Uterus (tissue), 4 donors: ENCODE results near the gene TMEM97. TPM values are rescaled to one million over a fixed set of nuclear protein-coding genes. Genes with fewer than 3 reads are reported as not detected.
A peak's percentile ranks its signal among the peaks of the same experiment; 100 is the strongest.

Experiments
- DNase-seq, 2 donors: peaks; one replicate each; pipeline ENCODE4 v3.0.0-alpha.2; 2019 to 2020
- H3K27ac ChIP-seq, 2 donors: fragments of 200-600 bp; sonication (generic); 1 replicate in 1 of 2; 2 replicates in 1 of 2; pipeline ENCODE4 v1.5.1; 2016 to 2018
- H3K27me3 ChIP-seq, 2 donors: fragments of 200-600 bp; sonication (generic); one replicate each; pipeline ENCODE4 v1.5.1; 2018 to 2019; ENCODE audit warnings: control low read depth in 1 of 2
- H3K36me3 ChIP-seq, 2 donors: fragments of 200-600 bp; sonication (generic); one replicate each; pipeline ENCODE4 v1.5.1; 2019; ENCODE audit warnings: control low read depth in 1 of 2
- H3K4me1 ChIP-seq, 2 donors: fragments of 200-600 bp; sonication (generic); one replicate each; pipeline ENCODE4 v1.5.1; 2018 to 2019; ENCODE audit warnings: control low read depth in 1 of 2
- H3K4me3 ChIP-seq, 2 donors: fragments of 200-600 bp; sonication (generic); 1 replicate in 1 of 2; 2 replicates in 1 of 2; pipeline ENCODE4 v1.5.1; 2018 to 2019; ENCODE audit warnings: mild to moderate bottlenecking in 1 of 2
- H3K9me3 ChIP-seq, 2 donors: fragments of 200-600 bp; sonication (generic); one replicate each; pipeline ENCODE4 v1.5.1; 2019; ENCODE audit warnings: control low read depth in 1 of 2
- POLR2A ChIP-seq, 2 donors: fragments of 450-650 bp; IDR thresholded peaks; one replicate each; pipeline ENCODE4 v1.6.1; 2016; ENCODE audit warnings: antibody characterized with exemption in 2 of 2, mild to moderate bottlenecking in 1 of 2, moderate library complexity in 1 of 2
- intact Hi-C: fragments of 100-400 bp; cut with DNase I; formaldehyde crosslinking; loops from one replicate; pipeline ENCODE4 v1.15.1; 2023; ENCODE audit warnings: low total_unique reads
- microRNA-seq: library from miRNA; unstranded; fragments of <30 nt; microRNA quantifications from one replicate; pipeline ENCODE4, GENCODE V29; 2016; ENCODE audit warnings: borderline microRNAs expressed, borderline replicate concordance
- total RNA-seq, 4 donors: library from RNA; depleted of rRNA in 3 of 4; stranded (reverse); fragments of >200 nt in 3 of 4; gene quantifications; one replicate each; pipeline versions ENCODE4 v1.1.0 to v1.2.4, GENCODE V29; 2014 to 2023
- TF ChIP-seq, protein P1 (sequence below), 4 experiments: fragments of 200-600 bp in 2 of 4; fragments of 450-650 bp in 2 of 4; sonication (generic) in 2 of 4; IDR thresholded peaks; one replicate each; pipeline ENCODE4 v1.5.1; 2016 to 2019; ENCODE audit warnings: antibody characterized with exemption in 4 of 4, mild to moderate bottlenecking in 2 of 4, moderate library complexity in 1 of 4
- donor health status: DM: yes; HTN: yes; CAD: no.

The TMEM97 gene
- total RNA-seq, 4 donors from 2014 or later, result 1.5 to 17.9 (median 10.4) TPM

DNA sequence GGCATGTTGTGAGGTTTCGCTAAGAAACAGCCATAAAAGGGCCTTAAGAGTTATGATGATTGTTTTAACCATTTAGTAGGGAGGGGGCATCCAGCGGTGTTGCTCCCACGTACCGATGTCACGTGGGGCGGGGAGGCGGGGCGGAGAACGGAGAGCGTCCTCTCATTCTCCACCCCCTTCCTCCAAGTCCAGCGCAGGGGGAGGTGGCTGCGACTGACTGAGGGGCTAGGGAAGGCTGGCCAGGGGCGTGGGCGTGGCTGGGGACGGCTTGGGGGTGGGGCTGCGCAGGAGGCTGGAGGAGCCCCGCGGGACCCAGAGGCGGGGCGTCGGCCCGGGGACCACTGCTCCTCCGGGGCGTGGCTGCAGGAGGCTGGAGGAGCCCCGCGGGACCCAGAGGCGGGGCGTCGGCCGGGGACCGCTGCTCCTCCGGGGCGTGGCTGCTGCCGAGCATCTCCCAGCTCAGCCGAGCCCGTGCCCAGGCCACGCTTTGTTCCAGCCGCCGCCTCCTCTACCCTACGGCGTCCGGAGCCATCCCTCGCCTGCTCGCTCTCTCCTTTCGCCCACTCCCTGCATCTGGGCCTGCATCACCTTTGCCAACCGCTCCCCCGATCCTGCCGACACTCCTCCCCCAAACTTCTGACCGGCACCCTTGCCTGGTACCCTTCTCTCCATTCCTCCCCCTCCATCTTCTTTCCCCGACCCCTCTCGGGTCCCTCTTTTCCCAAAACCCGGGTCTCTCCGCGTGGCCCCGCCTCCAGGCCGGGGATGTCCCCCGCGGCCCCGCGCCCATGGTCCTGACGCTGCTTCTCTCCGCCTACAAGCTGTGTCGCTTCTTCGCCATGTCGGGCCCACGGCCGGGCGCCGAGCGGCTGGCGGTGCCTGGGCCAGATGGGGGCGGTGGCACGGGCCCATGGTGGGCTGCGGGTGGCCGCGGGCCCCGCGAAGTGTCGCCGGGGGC lies 52.5 kb downstream of the TMEM97 start, which contains the start of gene SARM1:
TSS of gene SARM1 (plus strand) at position 450 of the 958 bp plus-strand sequence. CDS start at position 789, 339 bp downstream.
- H3K27ac ChIP-seq, result peak within 1 kb of the TSS; percentile 77 to 83

DNA sequence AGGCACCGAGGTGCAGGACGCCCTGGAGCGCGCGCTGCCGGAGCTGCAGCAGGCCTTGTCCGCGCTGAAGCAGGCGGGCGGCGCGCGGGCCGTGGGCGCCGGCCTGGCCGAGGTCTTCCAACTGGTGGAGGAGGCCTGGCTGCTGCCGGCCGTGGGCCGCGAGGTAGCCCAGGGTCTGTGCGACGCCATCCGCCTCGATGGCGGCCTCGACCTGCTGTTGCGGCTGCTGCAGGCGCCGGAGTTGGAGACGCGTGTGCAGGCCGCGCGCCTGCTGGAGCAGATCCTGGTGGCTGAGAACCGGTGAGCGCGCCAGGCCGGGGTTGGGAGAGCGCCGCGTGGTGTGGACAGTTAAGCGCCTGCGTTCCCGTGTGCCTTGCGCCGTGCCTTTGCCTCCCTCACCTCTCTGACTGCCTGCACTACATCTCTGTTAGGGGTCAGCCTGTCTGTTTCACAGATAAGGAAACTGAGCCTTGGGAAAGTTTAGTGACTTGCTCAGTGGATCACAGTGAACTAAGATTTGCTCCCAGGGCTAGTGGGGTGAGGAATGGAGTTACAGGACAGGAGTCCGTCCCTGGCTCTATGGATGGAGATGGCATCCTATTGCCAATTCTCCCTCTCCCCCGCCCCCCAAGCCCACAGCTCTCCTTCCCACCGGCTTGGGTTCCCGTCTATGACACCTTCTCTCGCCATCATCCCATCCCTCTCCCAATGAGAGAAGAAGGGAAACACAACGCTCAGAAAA lies 53.4 kb downstream of the TMEM97 start:
- DNase-seq, result no peak
- Histone ChIP-seq H3K27ac (peak overlapping the region; percentile 77 to 83), H3K4me3 (peak overlapping the region; percentile 50 to 55), H3K4me1 (peaks cover 5 to 10% of the 10 kb centered on the region in 2 donors), H3K9me3 (no peaks in the 10 kb centered on the region), H3K27me3 (no peaks in the 10 kb centered on the region), H3K36me3 (no peaks in the 10 kb centered on the region)
- intact Hi-C loops, result no loop called here
- no peak for TF ChIP-seq POLR2A (IDR thresholded peaks at IDR 0.05)
- TF ChIP-seq, protein P1, sequence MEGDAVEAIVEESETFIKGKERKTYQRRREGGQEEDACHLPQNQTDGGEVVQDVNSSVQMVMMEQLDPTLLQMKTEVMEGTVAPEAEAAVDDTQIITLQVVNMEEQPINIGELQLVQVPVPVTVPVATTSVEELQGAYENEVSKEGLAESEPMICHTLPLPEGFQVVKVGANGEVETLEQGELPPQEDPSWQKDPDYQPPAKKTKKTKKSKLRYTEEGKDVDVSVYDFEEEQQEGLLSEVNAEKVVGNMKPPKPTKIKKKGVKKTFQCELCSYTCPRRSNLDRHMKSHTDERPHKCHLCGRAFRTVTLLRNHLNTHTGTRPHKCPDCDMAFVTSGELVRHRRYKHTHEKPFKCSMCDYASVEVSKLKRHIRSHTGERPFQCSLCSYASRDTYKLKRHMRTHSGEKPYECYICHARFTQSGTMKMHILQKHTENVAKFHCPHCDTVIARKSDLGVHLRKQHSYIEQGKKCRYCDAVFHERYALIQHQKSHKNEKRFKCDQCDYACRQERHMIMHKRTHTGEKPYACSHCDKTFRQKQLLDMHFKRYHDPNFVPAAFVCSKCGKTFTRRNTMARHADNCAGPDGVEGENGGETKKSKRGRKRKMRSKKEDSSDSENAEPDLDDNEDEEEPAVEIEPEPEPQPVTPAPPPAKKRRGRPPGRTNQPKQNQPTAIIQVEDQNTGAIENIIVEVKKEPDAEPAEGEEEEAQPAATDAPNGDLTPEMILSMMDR (IDR thresholded peaks at IDR 0.05), result no peak

More for the DNA sequence above, 52.5 kb downstream of the TMEM97 start, which contains the start of gene SARM1:
- Histone ChIP-seq H3K4me1 (peaks cover 5 to 10% of the 10 kb centered on the region in 2 donors), H3K36me3 (no peaks in the 10 kb centered on the region), H3K27me3 (no peaks in the 10 kb centered on the region), H3K9me3 (no peaks in the 10 kb centered on the region), H3K4me3 (peak within 1 kb of the TSS; percentile 50 to 55)
- no peak for TF ChIP-seq POLR2A (IDR thresholded peaks at IDR 0.05)
- TF ChIP-seq, protein P1 (IDR thresholded peaks at IDR 0.05), result no peak
- intact Hi-C loops, result no loop called here
- DNase-seq, result peak; percentile 93 to 95

GRCh38 chr17:28372945-28373274 lies 53.9 kb downstream of the TMEM97 start:
- Histone ChIP-seq H3K27me3 (no peaks in the 10 kb centered on the region), H3K27ac (no peak overlapping the region), H3K9me3 (no peaks in the 10 kb centered on the region), H3K36me3 (no peaks in the 10 kb centered on the region), H3K4me3 (no peak overlapping the region), H3K4me1 (peaks cover 5 to 10% of the 10 kb centered on the region in 2 donors)
- TF ChIP-seq, protein P1 (IDR thresholded peaks at IDR 0.05), result no peak
- TF ChIP-seq POLR2A (IDR thresholded peaks at IDR 0.05), result no peak
- no peak for DNase-seq
- intact Hi-C loops, result no loop called here

Small RNA genes within 50 kb of the gene (microRNA-seq; reads per million reads assigned to microRNA genes)
- not detected for gene MIR4723

Other genes starting within 250 kb of the TMEM97 start
- gene IFT20, start 16.3 kb downstream of the TMEM97 start, total RNA-seq, result 100 to 1,000 TPM in 1 of 4 donors, 10 to 100 TPM in 3; 30.5 to 241 (median 59.1) TPM
- gene TNFAIP1, start 16.6 kb downstream of the TMEM97 start, total RNA-seq, result 10 to 100 TPM; 18.2 to 67.1 (median 38.4) TPM
- gene POLDIP2, start 38.3 kb downstream of the TMEM97 start, total RNA-seq, result 10 to 100 TPM; 37.7 to 53.0 (median 41.2) TPM
- gene SEBOX, start 46.0 kb downstream of the TMEM97 start, total RNA-seq, result not detected
- 1 to 10 TPM in 1 of 4 donors, under 1 TPM in 2, not detected in 1; 0.51 to 2.1 (median 0.69) TPM for gene VTN, start 51.1 kb downstream of the TMEM97 start, total RNA-seq
- gene SARM1, start 52.5 kb downstream of the TMEM97 start, total RNA-seq, result 10 to 100 TPM in 3 of 4 donors, 1 to 10 TPM in 1; 5.3 to 24.4 (median 17.2) TPM
- 10 to 100 TPM in 1 of 4 donors, 1 to 10 TPM in 3; 1.5 to 17.6 (median 4.7) TPM for gene SLC46A1, start 87.0 kb downstream of the TMEM97 start, total RNA-seq
- gene SLC13A2, start 154.4 kb downstream of the TMEM97 start, total RNA-seq, result not detected
- not detected for gene FOXN1, start 187.1 kb downstream of the TMEM97 start, total RNA-seq
- 10 to 100 TPM in 3 of 4 donors, 1 to 10 TPM in 1; 4.1 to 28.5 (median 21.6) TPM for gene UNC119, start 233.4 kb downstream of the TMEM97 start, total RNA-seq